ENCODE results near the gene SYNE2.

DNA sequence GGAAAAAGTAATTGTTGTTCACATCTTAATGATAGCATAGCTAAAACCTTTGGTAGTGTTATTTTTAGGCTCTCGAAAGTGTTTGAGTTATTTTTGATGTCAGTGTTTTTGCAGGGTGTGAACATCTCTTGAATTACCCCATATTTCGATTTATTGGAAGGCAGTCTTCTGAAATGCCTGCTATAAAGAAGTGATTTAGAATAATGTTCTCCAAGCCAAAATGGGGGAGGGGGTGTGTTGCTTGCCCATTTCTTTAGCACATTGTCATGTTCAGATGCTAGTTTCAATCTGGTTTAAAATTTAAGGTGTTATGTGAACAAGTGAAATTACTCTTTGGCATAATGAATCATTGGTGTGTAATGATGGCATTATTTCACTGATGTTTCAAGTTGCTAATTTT is 110.6 kb downstream of the SYNE2 start:
- TF ChIP-seq, protein P1, sequence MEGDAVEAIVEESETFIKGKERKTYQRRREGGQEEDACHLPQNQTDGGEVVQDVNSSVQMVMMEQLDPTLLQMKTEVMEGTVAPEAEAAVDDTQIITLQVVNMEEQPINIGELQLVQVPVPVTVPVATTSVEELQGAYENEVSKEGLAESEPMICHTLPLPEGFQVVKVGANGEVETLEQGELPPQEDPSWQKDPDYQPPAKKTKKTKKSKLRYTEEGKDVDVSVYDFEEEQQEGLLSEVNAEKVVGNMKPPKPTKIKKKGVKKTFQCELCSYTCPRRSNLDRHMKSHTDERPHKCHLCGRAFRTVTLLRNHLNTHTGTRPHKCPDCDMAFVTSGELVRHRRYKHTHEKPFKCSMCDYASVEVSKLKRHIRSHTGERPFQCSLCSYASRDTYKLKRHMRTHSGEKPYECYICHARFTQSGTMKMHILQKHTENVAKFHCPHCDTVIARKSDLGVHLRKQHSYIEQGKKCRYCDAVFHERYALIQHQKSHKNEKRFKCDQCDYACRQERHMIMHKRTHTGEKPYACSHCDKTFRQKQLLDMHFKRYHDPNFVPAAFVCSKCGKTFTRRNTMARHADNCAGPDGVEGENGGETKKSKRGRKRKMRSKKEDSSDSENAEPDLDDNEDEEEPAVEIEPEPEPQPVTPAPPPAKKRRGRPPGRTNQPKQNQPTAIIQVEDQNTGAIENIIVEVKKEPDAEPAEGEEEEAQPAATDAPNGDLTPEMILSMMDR (IDR thresholded peaks at IDR 0.05): no peak
- TF ChIP-seq POLR2AphosphoS5 (IDR thresholded peaks at IDR 0.05; ENCODE audit: low read depth, low read length): no peak
- no peak for TF ChIP-seq TCF7L2 (IDR thresholded peaks at IDR 0.05; ENCODE audit: low read depth, low read length)
- no peak for TF ChIP-seq SIN3A (IDR thresholded peaks at IDR 0.05; ENCODE audit: borderline replicate concordance, insufficient read depth, low read depth, low read length)
- TF ChIP-seq, protein P2, sequence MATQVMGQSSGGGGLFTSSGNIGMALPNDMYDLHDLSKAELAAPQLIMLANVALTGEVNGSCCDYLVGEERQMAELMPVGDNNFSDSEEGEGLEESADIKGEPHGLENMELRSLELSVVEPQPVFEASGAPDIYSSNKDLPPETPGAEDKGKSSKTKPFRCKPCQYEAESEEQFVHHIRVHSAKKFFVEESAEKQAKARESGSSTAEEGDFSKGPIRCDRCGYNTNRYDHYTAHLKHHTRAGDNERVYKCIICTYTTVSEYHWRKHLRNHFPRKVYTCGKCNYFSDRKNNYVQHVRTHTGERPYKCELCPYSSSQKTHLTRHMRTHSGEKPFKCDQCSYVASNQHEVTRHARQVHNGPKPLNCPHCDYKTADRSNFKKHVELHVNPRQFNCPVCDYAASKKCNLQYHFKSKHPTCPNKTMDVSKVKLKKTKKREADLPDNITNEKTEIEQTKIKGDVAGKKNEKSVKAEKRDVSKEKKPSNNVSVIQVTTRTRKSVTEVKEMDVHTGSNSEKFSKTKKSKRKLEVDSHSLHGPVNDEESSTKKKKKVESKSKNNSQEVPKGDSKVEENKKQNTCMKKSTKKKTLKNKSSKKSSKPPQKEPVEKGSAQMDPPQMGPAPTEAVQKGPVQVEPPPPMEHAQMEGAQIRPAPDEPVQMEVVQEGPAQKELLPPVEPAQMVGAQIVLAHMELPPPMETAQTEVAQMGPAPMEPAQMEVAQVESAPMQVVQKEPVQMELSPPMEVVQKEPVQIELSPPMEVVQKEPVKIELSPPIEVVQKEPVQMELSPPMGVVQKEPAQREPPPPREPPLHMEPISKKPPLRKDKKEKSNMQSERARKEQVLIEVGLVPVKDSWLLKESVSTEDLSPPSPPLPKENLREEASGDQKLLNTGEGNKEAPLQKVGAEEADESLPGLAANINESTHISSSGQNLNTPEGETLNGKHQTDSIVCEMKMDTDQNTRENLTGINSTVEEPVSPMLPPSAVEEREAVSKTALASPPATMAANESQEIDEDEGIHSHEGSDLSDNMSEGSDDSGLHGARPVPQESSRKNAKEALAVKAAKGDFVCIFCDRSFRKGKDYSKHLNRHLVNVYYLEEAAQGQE (IDR thresholded peaks at IDR 0.05; ENCODE audit: insufficient read depth in 1 of 2, low read depth in 2 of 2, low read length in 1 of 2): no peak

Data from Panc1 (cell line).